ENCODE results near the gene WNT10A. TPM values are rescaled to one million over a fixed set of nuclear protein-coding genes. Genes with fewer than 3 reads are reported as not detected.
A peak's percentile ranks its signal among the peaks of the same experiment; 100 is the strongest.

The WNT10A gene
- total and polyA plus RNA-seq, 2 donors = 1.1 to 1.5 TPM

- DNase-seq (ENCODE audit: low read depth in 6 of 9, low spot score in 9 of 9) = no peak
- 95% methylated on average over 4 of the region's 4 CpGs for WGBS
- H3K36me3 ChIP-seq (ENCODE audit: control insufficient read depth in 2 of 2, insufficient read depth in 2 of 2, low read length in 1 of 2) = no peaks in the 10 kb centered on the region
- H3K4me1 ChIP-seq (ENCODE audit: control insufficient read depth in 2 of 2, insufficient read depth in 2 of 2, low read length in 2 of 2) = peaks cover under 1 to 11% of the 10 kb centered on the region in 2 donors
- peaks cover 26 to 67% of the 10 kb centered on the region in 2 donors for H3K27me3 ChIP-seq (ENCODE audit: control insufficient read depth in 2 of 2, insufficient read depth in 1 of 2, low read length in 1 of 2)
- no peak overlapping the region for H3K4me3 ChIP-seq (ENCODE audit: low read length in 2 of 2)
- H3K9me3 ChIP-seq (ENCODE audit: control insufficient read depth in 2 of 2, insufficient read depth in 1 of 2, low read length in 1 of 2) = peaks cover 0 to 8% of the 10 kb centered on the region in 2 donors
- H3K27ac ChIP-seq (ENCODE audit: low read depth in 1 of 2, low read length in 1 of 2) = no peak overlapping the region
These were observed 21.8 kb downstream of the WNT10A start for GRCh38 chr2:218902427-218902826.

- Histone ChIP-seq H3K4me1 (ENCODE audit: control insufficient read depth in 2 of 2, insufficient read depth in 2 of 2, low read length in 2 of 2) (peaks cover 0 to 6% of the 10 kb centered on the region in 2 donors), H3K36me3 (ENCODE audit: control insufficient read depth in 2 of 2, insufficient read depth in 2 of 2, low read length in 1 of 2) (no peaks in the 10 kb centered on the region), H3K4me3 (ENCODE audit: low read length in 2 of 2) (no peak overlapping the region), H3K27ac (ENCODE audit: low read depth in 1 of 2, low read length in 1 of 2) (no peak overlapping the region), H3K27me3 (ENCODE audit: control insufficient read depth in 2 of 2, insufficient read depth in 1 of 2, low read length in 1 of 2) (peaks cover 12 to 65% of the 10 kb centered on the region in 2 donors), H3K9me3 (ENCODE audit: control insufficient read depth in 2 of 2, insufficient read depth in 1 of 2, low read length in 1 of 2) (peaks cover 1 to 7% of the 10 kb centered on the region in 2 donors)
- 10% methylated on average over 2 of the region's 2 CpGs for WGBS
- no peak for DNase-seq (ENCODE audit: low read depth in 6 of 9, low spot score in 9 of 9)
These were observed 23.5 kb downstream of the WNT10A start for GRCh38 chr2:218904176-218904575.

- H3K27ac ChIP-seq (ENCODE audit: low read depth in 1 of 2, low read length in 1 of 2) = no peak overlapping the region
- peak in 2 of 9 donors; percentile 37 to 61 for DNase-seq (ENCODE audit: low read depth in 6 of 9, low spot score in 9 of 9)
- peak overlapping the region; percentile 23 to 25 for H3K4me3 ChIP-seq (ENCODE audit: low read length in 2 of 2)
- peaks cover 8 to 58% of the 10 kb centered on the region in 2 donors for H3K27me3 ChIP-seq (ENCODE audit: control insufficient read depth in 2 of 2, insufficient read depth in 1 of 2, low read length in 1 of 2)
- H3K36me3 ChIP-seq (ENCODE audit: control insufficient read depth in 2 of 2, insufficient read depth in 2 of 2, low read length in 1 of 2) = no peaks in the 10 kb centered on the region
- H3K4me1 ChIP-seq (ENCODE audit: control insufficient read depth in 2 of 2, insufficient read depth in 2 of 2, low read length in 2 of 2) = peaks cover 0 to 9% of the 10 kb centered on the region in 2 donors
- peaks cover 1 to 8% of the 10 kb centered on the region in 2 donors for H3K9me3 ChIP-seq (ENCODE audit: control insufficient read depth in 2 of 2, insufficient read depth in 1 of 2, low read length in 1 of 2)
- 7% methylated on average over 58 of the region's 58 CpGs for WGBS
These were observed 28.3 kb downstream of the WNT10A start for GRCh38 chr2:218908721-218909619.

GRCh38 chr2:218910741-218911140 is 30.1 kb downstream of the WNT10A start:
- Histone ChIP-seq H3K27ac (ENCODE audit: low read depth in 1 of 2, low read length in 1 of 2) (no peak overlapping the region), H3K4me1 (ENCODE audit: control insufficient read depth in 2 of 2, insufficient read depth in 2 of 2, low read length in 2 of 2) (peaks cover 0 to 9% of the 10 kb centered on the region in 2 donors), H3K27me3 (ENCODE audit: control insufficient read depth in 2 of 2, insufficient read depth in 1 of 2, low read length in 1 of 2) (peaks cover 8 to 45% of the 10 kb centered on the region in 2 donors), H3K9me3 (ENCODE audit: control insufficient read depth in 2 of 2, insufficient read depth in 1 of 2, low read length in 1 of 2) (peaks cover 1 to 8% of the 10 kb centered on the region in 2 donors), H3K36me3 (ENCODE audit: control insufficient read depth in 2 of 2, insufficient read depth in 2 of 2, low read length in 1 of 2) (no peaks in the 10 kb centered on the region), H3K4me3 (ENCODE audit: low read length in 2 of 2) (no peak overlapping the region)
- no peak for DNase-seq (ENCODE audit: low read depth in 6 of 9, low spot score in 9 of 9)
- WGBS = 97% methylated on average over 6 of the region's 6 CpGs

GRCh38 chr2:218920504-218920903 is 39.9 kb downstream of the WNT10A start:
- H3K27me3 ChIP-seq (ENCODE audit: control insufficient read depth in 2 of 2, insufficient read depth in 1 of 2, low read length in 1 of 2) = peaks cover 0 to 3% of the 10 kb centered on the region in 2 donors
- no peak for DNase-seq (ENCODE audit: low read depth in 6 of 9, low spot score in 9 of 9)

GRCh38 chr2:218924757-218925156 is 44.1 kb downstream of the WNT10A start:
- Histone ChIP-seq H3K9me3 (ENCODE audit: control insufficient read depth in 2 of 2, insufficient read depth in 1 of 2, low read length in 1 of 2) (peaks cover 0 to 5% of the 10 kb centered on the region in 2 donors), H3K27me3 (ENCODE audit: control insufficient read depth in 2 of 2, insufficient read depth in 1 of 2, low read length in 1 of 2) (peaks cover 0 to 2% of the 10 kb centered on the region in 2 donors), H3K4me1 (ENCODE audit: control insufficient read depth in 2 of 2, insufficient read depth in 2 of 2, low read length in 2 of 2) (no peaks in the 10 kb centered on the region), H3K27ac (ENCODE audit: low read depth in 1 of 2, low read length in 1 of 2) (no peak overlapping the region), H3K4me3 (ENCODE audit: low read length in 2 of 2) (no peak overlapping the region), H3K36me3 (ENCODE audit: control insufficient read depth in 2 of 2, insufficient read depth in 2 of 2, low read length in 1 of 2) (no peaks in the 10 kb centered on the region)
- DNase-seq (ENCODE audit: low read depth in 6 of 9, low spot score in 9 of 9) = no peak
- WGBS = 70% methylated on average over 2 of the region's 2 CpGs

More at GRCh38 chr2:218920504-218920903, 39.9 kb downstream of the WNT10A start:
- Histone ChIP-seq H3K36me3 (ENCODE audit: control insufficient read depth in 2 of 2, insufficient read depth in 2 of 2, low read length in 1 of 2) (no peaks in the 10 kb centered on the region), H3K4me1 (ENCODE audit: control insufficient read depth in 2 of 2, insufficient read depth in 2 of 2, low read length in 2 of 2) (no peaks in the 10 kb centered on the region), H3K27ac (ENCODE audit: low read depth in 1 of 2, low read length in 1 of 2) (no peak overlapping the region), H3K4me3 (ENCODE audit: low read length in 2 of 2) (no peak overlapping the region), H3K9me3 (ENCODE audit: control insufficient read depth in 2 of 2, insufficient read depth in 1 of 2, low read length in 1 of 2) (peaks cover 0 to 5% of the 10 kb centered on the region in 2 donors)
- WGBS = 93% methylated on average over 1 of the region's 1 CpG

- H3K4me1 ChIP-seq (ENCODE audit: control insufficient read depth in 2 of 2, insufficient read depth in 2 of 2, low read length in 2 of 2) = no peaks in the 10 kb centered on the region
- DNase-seq (ENCODE audit: low read depth in 6 of 9, low spot score in 9 of 9) = no peak
- no peak overlapping the region for H3K4me3 ChIP-seq (ENCODE audit: low read length in 2 of 2)
- peaks cover 0 to 2% of the 10 kb centered on the region in 2 donors for H3K27me3 ChIP-seq (ENCODE audit: control insufficient read depth in 2 of 2, insufficient read depth in 1 of 2, low read length in 1 of 2)
- H3K27ac ChIP-seq (ENCODE audit: low read depth in 1 of 2, low read length in 1 of 2) = no peak overlapping the region
- H3K9me3 ChIP-seq (ENCODE audit: control insufficient read depth in 2 of 2, insufficient read depth in 1 of 2, low read length in 1 of 2) = peaks cover 0 to 5% of the 10 kb centered on the region in 2 donors
- WGBS = 90% methylated on average over 2 of the region's 2 CpGs
- no peaks in the 10 kb centered on the region for H3K36me3 ChIP-seq (ENCODE audit: control insufficient read depth in 2 of 2, insufficient read depth in 2 of 2, low read length in 1 of 2)
These were observed 44.8 kb downstream of the WNT10A start for GRCh38 chr2:218925434-218925833.

GRCh38 chr2:218927422-218927821 is 46.8 kb downstream of the WNT10A start:
- Histone ChIP-seq H3K4me1 (ENCODE audit: control insufficient read depth in 2 of 2, insufficient read depth in 2 of 2, low read length in 2 of 2) (no peaks in the 10 kb centered on the region), H3K4me3 (ENCODE audit: low read length in 2 of 2) (no peak overlapping the region), H3K9me3 (ENCODE audit: control insufficient read depth in 2 of 2, insufficient read depth in 1 of 2, low read length in 1 of 2) (peaks cover 0 to 5% of the 10 kb centered on the region in 2 donors), H3K36me3 (ENCODE audit: control insufficient read depth in 2 of 2, insufficient read depth in 2 of 2, low read length in 1 of 2) (no peaks in the 10 kb centered on the region), H3K27me3 (ENCODE audit: control insufficient read depth in 2 of 2, insufficient read depth in 1 of 2, low read length in 1 of 2) (peaks cover 0 to 2% of the 10 kb centered on the region in 2 donors), H3K27ac (ENCODE audit: low read depth in 1 of 2, low read length in 1 of 2) (no peak overlapping the region)
- WGBS = 93% methylated on average over 2 of the region's 2 CpGs
- no peak for DNase-seq (ENCODE audit: low read depth in 6 of 9, low spot score in 9 of 9)

GRCh38 chr2:218927876-218928275 is 47.2 kb downstream of the WNT10A start:
- no peak for DNase-seq (ENCODE audit: low read depth in 6 of 9, low spot score in 9 of 9)
- H3K27me3 ChIP-seq (ENCODE audit: control insufficient read depth in 2 of 2, insufficient read depth in 1 of 2, low read length in 1 of 2) = peaks cover 0 to 2% of the 10 kb centered on the region in 2 donors
- no peaks in the 10 kb centered on the region for H3K36me3 ChIP-seq (ENCODE audit: control insufficient read depth in 2 of 2, insufficient read depth in 2 of 2, low read length in 1 of 2)
- no peaks in the 10 kb centered on the region for H3K4me1 ChIP-seq (ENCODE audit: control insufficient read depth in 2 of 2, insufficient read depth in 2 of 2, low read length in 2 of 2)
- H3K27ac ChIP-seq (ENCODE audit: low read depth in 1 of 2, low read length in 1 of 2) = no peak overlapping the region
- H3K4me3 ChIP-seq (ENCODE audit: low read length in 2 of 2) = no peak overlapping the region
- H3K9me3 ChIP-seq (ENCODE audit: control insufficient read depth in 2 of 2, insufficient read depth in 1 of 2, low read length in 1 of 2) = peaks cover 0 to 5% of the 10 kb centered on the region in 2 donors
- 81% methylated on average over 4 of the region's 4 CpGs for WGBS

Data from thymus (tissue), 11 donors.